ENCODE data around the gene TRMT1.

Gene TRMT1

GRCh38 chr19:13069415-13070359 is 46.9 kb downstream of the TRMT1 start:
- peak; percentile 29 for DNase-seq

- DNase-seq = no peak
Observed at GRCh38 chr19:13068085-13068846, 48.3 kb downstream of the TRMT1 start.

- DNase-seq = no peak
Observed at GRCh38 chr19:13066933-13067807, 49.4 kb downstream of the TRMT1 start.

- DNase-seq = no peak
Observed at GRCh38 chr19:13066226-13066625, 50.3 kb downstream of the TRMT1 start.

GRCh38 chr19:13064092-13064489 is 52.4 kb downstream of the TRMT1 start:
- no peak for DNase-seq

- no peak for DNase-seq
Observed at GRCh38 chr19:13063461-13064091, 53.0 kb downstream of the TRMT1 start.

GRCh38 chr19:13062317-13062716 is 54.2 kb downstream of the TRMT1 start:
- DNase-seq = no peak

GRCh38 chr19:13060964-13061927 is 55.3 kb downstream of the TRMT1 start:
- peak; percentile 61 for DNase-seq

GRCh38 chr19:13060233-13060963 is 56.1 kb downstream of the TRMT1 start:
- no peak for DNase-seq

- no peak for DNase-seq
Observed at GRCh38 chr19:13058951-13059660, 57.4 kb downstream of the TRMT1 start.

GRCh38 chr19:13057744-13058143 is 58.8 kb downstream of the TRMT1 start:
- DNase-seq = no peak

GRCh38 chr19:13057147-13057572 is 59.4 kb downstream of the TRMT1 start:
- no peak for DNase-seq

GRCh38 chr19:13056052-13056660 is 60.4 kb downstream of the TRMT1 start:
- DNase-seq = no peak

- DNase-seq = no peak
Observed at GRCh38 chr19:13055213-13056051, 61.1 kb downstream of the TRMT1 start.
